K562 (cell line): ENCODE results near the gene WDR55. TPM values are rescaled to one million over a fixed set of nuclear protein-coding genes. Genes with fewer than 3 reads are reported as not detected.

Source experiments
- AFF4 ChIP-seq: sonication (generic); formaldehyde crosslinking; IDR thresholded peaks from 2 replicates; pipeline ENCODE4 v1.8.0; 2023; ENCODE audit warnings: mild to moderate bottlenecking, missing genetic modification reagents
- FOXM1 ChIP-seq, 2 experiments: fragments of 450-650 bp in 1 of 2; sonication (generic) in 1 of 2; formaldehyde crosslinking in 1 of 2; IDR thresholded peaks; 2 replicates each; pipeline versions ENCODE4 v1.6.1 to v1.9.0; 2017 to 2022; ENCODE audit warnings: low read depth in 2 of 2, mild to moderate bottlenecking in 2 of 2, missing genetic modification reagents in 1 of 2, moderate library complexity in 1 of 2
- GABPA ChIP-seq: fragments of 200-800 bp; sonication (Bioruptor generic); conservative IDR thresholded peaks from 2 replicates; pipeline ENCODE4 v1.6.1; 2016; ENCODE audit warnings: low read depth, missing genetic modification characterization, missing compliant biosample characterization
- HDAC8 ChIP-seq: fragments of 450-650 bp; IDR thresholded peaks from 2 replicates; pipeline ENCODE4 v1.6.1; 2016; ENCODE audit warnings: mild to moderate bottlenecking, missing genetic modification characterization, moderate library complexity, missing compliant biosample characterization
- NFRKB ChIP-seq: fragments of 450-650 bp; IDR thresholded peaks from 2 replicates; pipeline ENCODE4 v1.6.1; 2016; ENCODE audit warnings: low read depth
- POLR2AphosphoS5 ChIP-seq: IDR thresholded peaks from 2 replicates; pipeline ENCODE4 v1.6.1; 2011; ENCODE audit warnings: mild to moderate bottlenecking, low read depth, low read length, moderate library complexity; ENCODE audit not compliant: control insufficient read depth, insufficient read depth
- ZNF395 ChIP-seq: fragments of 200-800 bp; sonication (Bioruptor generic); IDR thresholded peaks from 2 replicates; pipeline ENCODE4 v1.6.1; 2017; ENCODE audit warnings: missing genetic modification characterization, missing compliant biosample characterization
- ZNF511 ChIP-seq: sonication (generic); formaldehyde crosslinking; IDR thresholded peaks from 2 replicates; pipeline ENCODE4 v1.8.0; 2022; ENCODE audit warnings: mild to moderate bottlenecking, missing genetic modification reagents
- polyA plus RNA-seq, 8 experiments: library from polyadenylated mRNA; depleted of rRNA in 4 of 8; stranded (reverse) in 5 of 8; unstranded in 3 of 8; fragments of >200 nt; fragmentation: Nextera tagmentation in 2 of 8; fragmentation: Illumina TruSeq in 1 of 8; extraction: Ambion mirVana in 2 of 8; extraction: Trizol in 1 of 8; gene quantifications; 2 replicates each; pipeline versions ENCODE4 v1.2.1 to v1.2.3, GENCODE V29; 2011 to 2014; ENCODE audit warnings: inconsistent platforms in 1 of 8, missing spikeins in 1 of 8
- total RNA-seq, 7 experiments: library from RNA; depleted of rRNA in 6 of 7; stranded (reverse); fragments of >200 nt in 6 of 7; fragmentation: Illumina TruSeq in 2 of 7; extraction: Trizol in 2 of 7; gene quantifications; 2 replicates each; pipeline versions ENCODE4 v1.2.1 to v1.2.3, GENCODE V29; 2011 to 2021; ENCODE audit warnings: low replicate concordance in 1 of 7
- TF ChIP-seq, protein P1 (sequence below), 2 experiments: fragments of 450-650 bp; IDR thresholded peaks; 2 replicates each; pipeline ENCODE4 v1.6.1; 2016; ENCODE audit warnings: mild to moderate bottlenecking in 2 of 2, borderline replicate concordance in 1 of 2, low read depth in 1 of 2, moderate library complexity in 1 of 2
- TF ChIP-seq, protein P2 (sequence below): sonication (generic); formaldehyde crosslinking; IDR thresholded peaks from 2 replicates; pipeline ENCODE4 v1.5.0; 2020; ENCODE audit warnings: missing genetic modification reagents

WDR55 gene
- total and polyA plus RNA-seq, 9 of the 15 experiments (the other 6 are each of a cell fraction or from before 2014, with no cell fraction given), result 5.2 to 45.0 (median 29.3) TPM

DNA sequence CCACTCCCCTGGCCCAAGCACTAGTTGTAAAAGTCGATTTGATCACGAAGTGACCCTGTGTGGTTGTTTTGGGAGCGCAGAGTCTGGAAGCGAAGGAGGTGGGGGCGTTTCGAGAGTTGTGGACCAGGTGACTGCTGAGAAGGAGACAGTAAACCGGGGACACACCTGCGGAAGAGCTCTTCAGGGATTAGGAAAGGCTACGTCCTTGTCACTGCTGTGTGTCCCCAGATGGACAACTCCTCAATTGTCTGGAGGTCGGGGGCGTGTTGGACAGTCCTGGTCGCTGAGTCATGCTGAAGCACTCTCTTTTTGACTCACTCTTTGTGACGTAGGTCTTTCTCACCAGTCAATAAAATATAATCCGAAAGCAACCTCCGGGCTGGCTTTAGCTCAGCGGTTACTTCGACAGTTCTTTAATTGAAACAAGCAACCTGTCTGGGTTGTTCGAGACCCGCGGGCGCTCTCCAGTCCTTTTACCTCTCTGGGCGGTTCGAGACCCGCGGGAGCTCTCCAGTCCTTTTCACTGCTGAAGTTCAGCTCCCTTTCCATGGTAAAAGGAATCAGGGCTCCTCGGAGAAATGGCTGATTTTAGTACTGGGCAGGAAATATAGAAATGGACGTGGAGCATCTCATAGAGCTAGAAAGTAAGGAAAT is 46.3 kb downstream of the WDR55 start (continued):
- TF ChIP-seq, protein P1, sequence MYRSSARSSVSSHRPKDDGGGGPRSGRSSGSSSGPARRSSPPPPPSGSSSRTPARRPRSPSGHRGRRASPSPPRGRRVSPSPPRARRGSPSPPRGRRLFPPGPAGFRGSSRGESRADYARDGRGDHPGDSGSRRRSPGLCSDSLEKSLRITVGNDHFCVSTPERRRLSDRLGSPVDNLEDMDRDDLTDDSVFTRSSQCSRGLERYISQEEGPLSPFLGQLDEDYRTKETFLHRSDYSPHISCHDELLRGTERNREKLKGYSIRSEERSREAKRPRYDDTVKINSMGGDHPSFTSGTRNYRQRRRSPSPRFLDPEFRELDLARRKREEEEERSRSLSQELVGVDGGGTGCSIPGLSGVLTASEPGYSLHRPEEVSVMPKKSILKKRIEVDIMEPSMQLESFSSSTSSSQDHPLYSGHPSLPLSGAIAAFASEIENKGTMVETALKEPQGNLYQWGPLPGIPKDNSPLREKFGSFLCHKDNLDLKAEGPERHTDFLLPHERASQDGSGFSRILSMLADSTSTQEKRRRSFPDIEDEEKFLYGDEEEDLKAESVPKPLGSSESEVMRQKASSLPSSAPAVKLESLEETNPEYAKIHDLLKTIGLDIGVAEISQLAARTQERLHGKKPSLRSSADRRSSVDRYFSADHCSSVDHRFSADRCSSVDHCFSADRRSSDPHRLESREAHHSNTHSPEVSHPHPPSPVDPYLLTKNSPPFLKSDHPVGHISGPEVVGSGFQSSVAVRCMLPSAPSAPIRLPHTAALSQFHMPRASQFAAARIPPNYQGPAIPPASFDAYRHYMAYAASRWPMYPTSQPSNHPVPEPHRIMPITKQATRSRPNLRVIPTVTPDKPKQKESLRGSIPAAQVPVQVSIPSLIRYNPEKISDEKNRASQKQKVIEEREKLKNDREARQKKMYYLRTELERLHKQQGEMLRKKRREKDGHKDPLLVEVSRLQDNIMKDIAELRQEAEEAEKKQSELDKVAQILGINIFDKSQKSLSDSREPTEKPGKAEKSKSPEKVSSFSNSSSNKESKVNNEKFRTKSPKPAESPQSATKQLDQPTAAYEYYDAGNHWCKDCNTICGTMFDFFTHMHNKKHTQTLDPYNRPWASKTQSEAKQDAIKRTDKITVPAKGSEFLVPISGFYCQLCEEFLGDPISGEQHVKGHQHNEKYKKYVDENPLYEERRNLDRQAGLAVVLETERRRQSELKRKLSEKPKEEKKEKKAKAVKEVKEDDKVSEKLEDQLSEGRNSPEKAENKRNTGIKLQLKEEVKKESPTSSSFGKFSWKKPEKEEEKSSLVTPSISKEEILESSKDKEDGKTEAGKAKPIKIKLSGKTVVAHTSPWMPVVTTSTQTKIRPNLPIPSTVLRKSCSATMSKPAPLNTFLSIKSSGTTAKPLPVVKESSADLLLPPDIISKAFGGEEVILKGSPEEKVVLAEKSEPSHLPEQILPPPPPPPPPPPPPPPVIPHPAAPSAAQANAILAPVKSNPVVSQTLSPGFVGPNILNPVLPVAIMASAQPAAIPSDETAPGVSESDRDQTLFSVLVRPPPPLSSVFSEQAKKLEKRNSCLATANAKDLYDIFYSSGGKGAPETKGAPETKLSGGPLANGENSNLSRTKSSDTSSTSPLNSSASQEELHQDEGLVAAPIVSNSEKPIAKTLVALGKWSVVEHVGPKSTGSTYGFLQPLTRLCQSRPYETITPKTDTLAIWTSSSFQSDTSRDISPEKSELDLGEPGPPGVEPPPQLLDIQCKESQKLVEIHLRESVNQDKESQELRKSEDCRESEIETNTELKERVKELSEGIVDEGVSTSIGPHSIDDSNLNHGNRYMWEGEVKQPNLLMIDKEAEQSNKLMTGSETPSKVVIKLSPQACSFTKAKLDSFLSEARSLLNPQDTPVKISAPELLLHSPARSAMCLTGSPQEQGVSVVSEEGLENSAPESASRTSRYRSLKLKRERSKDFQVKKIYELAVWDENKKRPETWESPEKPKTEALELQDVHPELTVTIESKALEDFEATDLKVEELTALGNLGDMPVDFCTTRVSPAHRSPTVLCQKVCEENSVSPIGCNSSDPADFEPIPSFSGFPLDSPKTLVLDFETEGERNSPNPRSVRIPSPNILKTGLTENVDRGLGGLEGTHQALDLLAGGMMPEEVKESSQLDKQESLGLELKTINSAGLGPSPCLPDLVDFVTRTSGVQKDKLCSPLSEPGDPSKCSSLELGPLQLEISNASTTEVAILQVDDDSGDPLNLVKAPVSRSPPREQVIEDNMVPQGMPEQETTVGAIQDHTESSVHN (IDR thresholded peaks at IDR 0.05; ENCODE audit: borderline replicate concordance in 1 of 2, low read depth in 1 of 2), result peak in 1 of 2 experiments; percentile 58; a peak in 1 of 4 replicates
- TF ChIP-seq FOXM1 (IDR thresholded peaks at IDR 0.05; ENCODE audit: low read depth) (peak; percentile 25; the same call in 1 of the 2 replicates), FOXM1 (CRISPR knock-in tag; IDR thresholded peaks at IDR 0.05; ENCODE audit: low read depth) (no peak), ZNF511 (CRISPR knock-in tag) (no peak), HDAC8 (tag) (no peak), NFRKB (no peak), ZNF395 (CRISPR knock-in tag) (no peak), POLR2AphosphoS5 (peak; percentile 81), AFF4 (CRISPR knock-in tag) (0 out of 2 replicates have a peak, but pooled peaks have one; percentile 72), GABPA (tag) (peak; percentile 39)
- TF ChIP-seq, protein P2, sequence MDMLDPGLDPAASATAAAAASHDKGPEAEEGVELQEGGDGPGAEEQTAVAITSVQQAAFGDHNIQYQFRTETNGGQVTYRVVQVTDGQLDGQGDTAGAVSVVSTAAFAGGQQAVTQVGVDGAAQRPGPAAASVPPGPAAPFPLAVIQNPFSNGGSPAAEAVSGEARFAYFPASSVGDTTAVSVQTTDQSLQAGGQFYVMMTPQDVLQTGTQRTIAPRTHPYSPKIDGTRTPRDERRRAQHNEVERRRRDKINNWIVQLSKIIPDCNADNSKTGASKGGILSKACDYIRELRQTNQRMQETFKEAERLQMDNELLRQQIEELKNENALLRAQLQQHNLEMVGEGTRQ, result no peak
